OCI-LY7 (cell line): ENCODE measurements around the gene NALCN. TPM values are rescaled to one million over a fixed set of nuclear protein-coding genes. Genes with fewer than 3 reads are reported as not detected.

Experiments used
- BruUV-seq: library from RNA; stranded (reverse); fragments of 400-500 nt; replicated peaks from 2 replicates; lab custom pipeline; 2021; lab: Mats Ljungman, UMichigan
- CTCF ChIA-PET: fragments of 300-600 bp; sonication (Branson Sonifier 250); formaldehyde crosslinking; loops from one replicate; lab custom pipeline; 2022; ENCODE audit warnings: antibody characterized with exemption; ENCODE audit not compliant: unreplicated experiment; lab: Charles Lee
- POLR2A ChIA-PET: fragments of 300-600 bp; sonication (Branson Sonifier 250); formaldehyde crosslinking; loops from one replicate; lab custom pipeline; 2022; ENCODE audit warnings: antibody characterized with exemption; lab: Charles Lee
- DNase-seq: peaks from one replicate; pipeline ENCODE4 v3.0.0-alpha.2; 2015; ENCODE audit warnings: low spot score
- H2AFZ ChIP-seq: fragments of 200-600 bp; sonication (generic), shearing (Covaris generic); 2 replicates; pipeline ENCODE4 v1.6.1; 2014; ENCODE audit warnings: mild to moderate bottlenecking, antibody characterized with exemption, low read length, moderate library complexity
- H3K27ac ChIP-seq: fragments of 200-600 bp; sonication (generic); 2 replicates; pipeline ENCODE4 v1.5.1; 2014; ENCODE audit warnings: mixed run types, low read depth, mild to moderate bottlenecking, moderate library complexity, low read length, inconsistent platforms; ENCODE audit not compliant: poor library complexity, severe bottlenecking
- H3K36me3 ChIP-seq: fragments of 200-600 bp; sonication (generic); 2 replicates; pipeline ENCODE4 v1.6.1; 2014; ENCODE audit warnings: mild to moderate bottlenecking, antibody characterized with exemption, low read length, moderate library complexity, mixed read lengths; ENCODE audit not compliant: insufficient read depth
- H3K4me1 ChIP-seq: fragments of 200-600 bp; sonication (generic); 2 replicates; pipeline ENCODE4 v1.5.1; 2014; ENCODE audit warnings: mild to moderate bottlenecking, low read length; ENCODE audit not compliant: insufficient read depth, poor library complexity, severe bottlenecking
- H3K4me2 ChIP-seq: fragments of 200-600 bp; sonication (generic); 2 replicates; pipeline ENCODE4 v1.6.1; 2014; ENCODE audit warnings: mild to moderate bottlenecking, low read length
- H3K4me3 ChIP-seq: fragments of 200-600 bp; sonication (generic); 2 replicates; pipeline ENCODE4 v1.5.1; 2014; ENCODE audit warnings: mild to moderate bottlenecking, low read depth, low read length; ENCODE audit not compliant: poor library complexity, severe bottlenecking
- H3K79me2 ChIP-seq: fragments of 200-600 bp; sonication (generic); 2 replicates; pipeline ENCODE4 v1.6.1; 2016; ENCODE audit warnings: low read depth, mild to moderate bottlenecking, low read length, moderate library complexity, mixed read lengths; ENCODE audit not compliant: insufficient read depth
- H3K9me2 ChIP-seq: fragments of 200-600 bp; sonication (generic); 2 replicates; pipeline ENCODE4 v1.6.1; 2016; ENCODE audit warnings: mild to moderate bottlenecking, low read length, mixed read lengths; ENCODE audit not compliant: insufficient read depth
- H3K9me3 ChIP-seq: fragments of 200-600 bp; sonication (generic); 2 replicates; pipeline ENCODE4 v1.6.1; 2014; ENCODE audit warnings: mild to moderate bottlenecking, mixed run types, low read length, mixed read lengths
- H4K20me1 ChIP-seq: fragments of 200-600 bp; sonication (generic); 2 replicates; pipeline ENCODE4 v1.6.1; 2014; ENCODE audit warnings: mild to moderate bottlenecking, antibody characterized with exemption, low read length, moderate library complexity, mixed read lengths; ENCODE audit not compliant: insufficient read depth
- EZH2phosphoT487 ChIP-seq: fragments of 200-600 bp; sonication (generic); IDR thresholded peaks from 2 replicates; pipeline ENCODE4 v1.6.1; 2018; ENCODE audit warnings: low read depth, borderline replicate concordance, mild to moderate bottlenecking, mixed run types, antibody characterized with exemption, low read length, moderate library complexity, mixed read lengths
- intact Hi-C: fragments of 100-400 bp; cut with micrococcal nuclease; formaldehyde crosslinking; loops from one replicate; pipeline ENCODE4 v1.10.0; 2022; ENCODE audit not compliant: unreplicated experiment
- total RNA-seq, 2 experiments: library from RNA; depleted of rRNA in 1 of 2; stranded (reverse); fragments of >200 nt in 1 of 2; shearing (Covaris generic) in 1 of 2; gene quantifications; 2 replicates each; pipeline ENCODE4 v1.2.3, GENCODE V29; 2014 to 2022
- TF ChIP-seq, protein P1 (sequence below): fragments of 200-600 bp; sonication (generic); conservative IDR thresholded peaks from 2 replicates; pipeline ENCODE4 v1.5.1; 2014; ENCODE audit warnings: mild to moderate bottlenecking, antibody characterized with exemption, low read length, moderate library complexity, mixed read lengths

Gene NALCN
- total RNA-seq, 2 experiments from 2014 or later: not detected

DNA sequence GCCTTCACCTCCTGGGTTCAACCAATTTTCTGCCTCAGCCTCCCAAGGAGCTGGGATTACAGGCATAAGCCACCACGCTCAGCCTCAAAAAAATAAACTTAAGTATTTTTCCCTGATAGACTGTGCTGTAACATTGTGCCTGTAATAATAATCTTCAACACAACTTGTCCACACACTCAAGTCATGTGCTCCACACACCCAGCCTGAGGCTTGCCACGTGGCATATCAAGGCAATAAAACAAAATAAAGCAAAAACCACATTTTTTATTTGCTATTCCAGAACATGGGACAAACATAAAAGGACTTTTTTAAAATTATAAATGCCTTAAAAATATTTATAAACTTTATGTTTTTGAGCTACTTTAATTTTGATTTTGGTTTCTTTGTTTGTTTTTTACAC is 115.8 kb downstream of the NALCN start:
- no peaks in the 10 kb centered on the region for H3K9me3 ChIP-seq
- intact Hi-C loops: no loop called here
- BruUV-seq: no TSS peak
- H3K27ac ChIP-seq: no peak overlapping the region
- no peak overlapping the region for H3K4me2 ChIP-seq
- POLR2A ChIA-PET: no interaction called here
- no peaks in the 10 kb centered on the region for H3K4me1 ChIP-seq
- DNase-seq: no peak
- no peaks in the 10 kb centered on the region for H3K9me2 ChIP-seq
- no peaks in the 10 kb centered on the region for H3K79me2 ChIP-seq
- no peak for TF ChIP-seq EZH2phosphoT487
- TF ChIP-seq, protein P1, sequence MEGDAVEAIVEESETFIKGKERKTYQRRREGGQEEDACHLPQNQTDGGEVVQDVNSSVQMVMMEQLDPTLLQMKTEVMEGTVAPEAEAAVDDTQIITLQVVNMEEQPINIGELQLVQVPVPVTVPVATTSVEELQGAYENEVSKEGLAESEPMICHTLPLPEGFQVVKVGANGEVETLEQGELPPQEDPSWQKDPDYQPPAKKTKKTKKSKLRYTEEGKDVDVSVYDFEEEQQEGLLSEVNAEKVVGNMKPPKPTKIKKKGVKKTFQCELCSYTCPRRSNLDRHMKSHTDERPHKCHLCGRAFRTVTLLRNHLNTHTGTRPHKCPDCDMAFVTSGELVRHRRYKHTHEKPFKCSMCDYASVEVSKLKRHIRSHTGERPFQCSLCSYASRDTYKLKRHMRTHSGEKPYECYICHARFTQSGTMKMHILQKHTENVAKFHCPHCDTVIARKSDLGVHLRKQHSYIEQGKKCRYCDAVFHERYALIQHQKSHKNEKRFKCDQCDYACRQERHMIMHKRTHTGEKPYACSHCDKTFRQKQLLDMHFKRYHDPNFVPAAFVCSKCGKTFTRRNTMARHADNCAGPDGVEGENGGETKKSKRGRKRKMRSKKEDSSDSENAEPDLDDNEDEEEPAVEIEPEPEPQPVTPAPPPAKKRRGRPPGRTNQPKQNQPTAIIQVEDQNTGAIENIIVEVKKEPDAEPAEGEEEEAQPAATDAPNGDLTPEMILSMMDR: no peak
- H4K20me1 ChIP-seq: no peaks in the 10 kb centered on the region
- no peak overlapping the region for H2AFZ ChIP-seq
- H3K4me3 ChIP-seq: no peak overlapping the region
- CTCF ChIA-PET: no interaction called here
- H3K36me3 ChIP-seq: no peaks in the 10 kb centered on the region

- no TSS peak for BruUV-seq
- Histone ChIP-seq H4K20me1 (no peaks in the 10 kb centered on the region), H3K4me3 (no peak overlapping the region), H3K79me2 (no peaks in the 10 kb centered on the region), H3K4me2 (no peak overlapping the region), H3K27ac (no peak overlapping the region), H3K4me1 (no peaks in the 10 kb centered on the region), H2AFZ (no peak overlapping the region), H3K9me2 (no peaks in the 10 kb centered on the region), H3K36me3 (no peaks in the 10 kb centered on the region), H3K9me3 (no peaks in the 10 kb centered on the region)
- intact Hi-C loops: no loop called here
- ChIA-PET CTCF (no interaction called here), POLR2A (interaction anchor here (0.6 kb wide), 1 partner anchor 351 kb away, joined by 3 read pairs; no protein-coding TSS in a partner anchor)
- no peak for DNase-seq
- TF ChIP-seq, protein P1: no peak
- TF ChIP-seq EZH2phosphoT487: no peak
Observed at GRCh38 chr13:101298517-101298916, 117.8 kb downstream of the NALCN start.

DNA sequence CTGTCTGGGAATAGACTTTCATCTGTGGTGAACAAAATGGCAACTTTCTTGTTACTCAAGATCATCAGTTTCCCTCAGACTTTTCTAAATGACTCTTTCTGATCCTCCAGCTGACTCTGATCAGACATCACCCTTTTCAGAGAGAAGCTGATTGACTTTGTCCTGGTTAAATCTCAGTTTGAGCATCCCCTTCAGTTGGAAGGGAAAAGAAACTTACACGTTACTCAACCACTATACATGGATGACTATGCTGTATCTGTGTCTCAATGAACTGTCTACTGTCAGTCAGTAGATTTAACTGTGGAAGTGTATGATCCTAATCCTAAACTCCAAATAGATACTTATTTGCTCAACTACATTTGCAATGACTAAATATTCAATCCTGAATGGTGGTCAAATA is 118.5 kb downstream of the NALCN start:
- Histone ChIP-seq H3K9me3 (no peaks in the 10 kb centered on the region), H3K4me1 (no peaks in the 10 kb centered on the region), H4K20me1 (no peaks in the 10 kb centered on the region), H3K79me2 (no peaks in the 10 kb centered on the region), H2AFZ (no peak overlapping the region), H3K9me2 (no peaks in the 10 kb centered on the region), H3K4me2 (no peak overlapping the region), H3K27ac (no peak overlapping the region), H3K4me3 (no peak overlapping the region), H3K36me3 (no peaks in the 10 kb centered on the region)
- ChIA-PET CTCF (no interaction called here), POLR2A (no interaction called here)
- BruUV-seq: no TSS peak
- intact Hi-C loops: no loop called here
- no peak for DNase-seq
- no peak for TF ChIP-seq EZH2phosphoT487
- TF ChIP-seq, protein P1: no peak
